ENCODE data around the gene IL18RAP.

Gene IL18RAP

DNA sequence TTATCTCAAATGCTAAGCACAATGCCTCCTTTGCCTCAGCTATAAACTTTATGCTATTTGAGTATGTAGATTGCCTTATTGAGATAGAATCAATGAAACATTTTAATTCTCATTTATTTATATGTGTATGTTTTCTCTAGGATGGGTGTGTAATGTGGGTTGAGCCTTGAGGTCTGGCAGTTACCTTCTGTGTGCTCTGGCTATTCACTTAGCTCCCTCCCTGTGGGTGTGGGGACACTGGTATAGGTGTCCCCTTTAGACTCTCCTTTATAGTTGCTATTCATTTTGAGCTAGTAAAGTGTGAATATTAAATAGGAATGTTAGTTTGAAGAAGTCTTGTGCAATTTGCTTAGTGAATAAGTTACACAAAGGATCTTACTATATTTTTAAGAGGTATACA, 51.8 kb downstream of the IL18RAP start:
- H2BK5ac ChIP-seq (ENCODE audit: low read length), result no peak overlapping the region
- H3K9ac ChIP-seq (ENCODE audit: low read depth, low read length, poor library complexity), result no peak overlapping the region
- no peak overlapping the region for H2BK120ac ChIP-seq (ENCODE audit: low read depth, low read length)
- H2AK5ac ChIP-seq (ENCODE audit: low read depth, low read length), result no peak overlapping the region
- no peak for DNase-seq (ENCODE audit: low spot score)
- H4K91ac ChIP-seq (ENCODE audit: low read depth, low read length, poor library complexity), result no peak overlapping the region
- no peak overlapping the region for H3K4ac ChIP-seq (ENCODE audit: low read length)
- no peak overlapping the region for H3K4me3 ChIP-seq (ENCODE audit: low read length in 2 of 2)
- H3K79me1 ChIP-seq (ENCODE audit: low read depth, low read length), result no peaks in the 10 kb centered on the region
- no peak overlapping the region for H2AFZ ChIP-seq (ENCODE audit: low read length)
- no peak overlapping the region for H3K4me2 ChIP-seq (ENCODE audit: insufficient read depth, low read length, poor library complexity, severe bottlenecking)
- H3K18ac ChIP-seq (ENCODE audit: low read length), result no peak overlapping the region
- no peaks in the 10 kb centered on the region for H3K4me1 ChIP-seq (ENCODE audit: control insufficient read depth in 2 of 2, insufficient read depth in 1 of 2, low read depth in 1 of 2, low read length in 2 of 2)
- no peak overlapping the region for H3K27ac ChIP-seq (replicated peaks; ENCODE audit: low read length)
- no peak overlapping the region for H2BK15ac ChIP-seq (ENCODE audit: low read length)
- H2BK12ac ChIP-seq (ENCODE audit: low read length), result no peak overlapping the region
- H3K14ac ChIP-seq (ENCODE audit: low read length), result no peak overlapping the region
- H3K9me3 ChIP-seq (replicated peaks in 1 of 2; ENCODE audit: control insufficient read depth in 2 of 2, insufficient read depth in 1 of 2, low read depth in 1 of 2, low read length in 2 of 2), result no peaks in the 10 kb centered on the region
- H3K23ac ChIP-seq (ENCODE audit: low read depth, low read length, poor library complexity), result no peak overlapping the region
- no peak overlapping the region for H4K8ac ChIP-seq (ENCODE audit: low read depth, low read length)
- H3K27me3 ChIP-seq (ENCODE audit: control insufficient read depth in 3 of 3, insufficient read depth in 3 of 3, low read depth in 1 of 3, low read length in 3 of 3), result no peaks in the 10 kb centered on the region
- H3K36me3 ChIP-seq (replicated peaks in 1 of 2; ENCODE audit: control insufficient read depth in 2 of 2, insufficient read depth in 2 of 2, low read length in 2 of 2), result no peaks in the 10 kb centered on the region

DNA sequence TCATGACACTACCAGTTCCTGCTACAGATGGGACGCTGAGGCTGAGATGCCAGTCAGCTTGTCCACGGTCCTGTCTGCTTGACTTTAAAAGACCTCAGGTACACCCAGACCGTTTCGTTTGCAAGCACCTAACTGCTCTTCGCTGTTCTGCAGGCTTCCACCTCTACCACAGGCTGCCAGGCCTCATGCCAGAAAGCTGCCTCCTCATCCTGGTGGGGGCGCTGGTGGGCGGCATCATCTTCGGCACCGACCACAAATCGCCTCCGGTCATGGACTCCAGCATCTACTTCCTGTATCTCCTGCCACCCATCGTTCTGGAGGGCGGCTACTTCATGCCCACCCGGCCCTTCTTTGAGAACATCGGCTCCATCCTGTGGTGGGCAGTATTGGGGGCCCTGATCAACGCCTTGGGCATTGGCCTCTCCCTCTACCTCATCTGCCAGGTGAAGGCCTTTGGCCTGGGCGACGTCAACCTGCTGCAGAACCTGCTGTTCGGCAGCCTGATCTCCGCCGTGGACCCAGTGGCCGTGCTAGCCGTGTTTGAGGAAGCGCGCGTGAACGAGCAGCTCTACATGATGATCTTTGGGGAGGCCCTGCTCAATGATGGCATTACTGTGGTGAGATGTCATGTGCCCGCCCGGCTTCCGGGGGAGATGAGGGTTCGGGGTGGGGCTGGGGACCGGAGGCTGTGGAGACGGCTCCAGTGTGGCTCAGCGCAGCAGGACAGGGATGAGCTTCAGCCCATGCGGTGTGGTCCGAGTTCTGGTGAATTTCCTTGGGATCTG, 55.9 kb downstream of the IL18RAP start:
- H3K4ac ChIP-seq (ENCODE audit: low read length), result no peak overlapping the region
- H2BK120ac ChIP-seq (ENCODE audit: low read depth, low read length), result no peak overlapping the region
- no peak overlapping the region for H3K4me3 ChIP-seq (ENCODE audit: low read length in 2 of 2)
- H2BK15ac ChIP-seq (ENCODE audit: low read length), result no peak overlapping the region
- H2BK12ac ChIP-seq (ENCODE audit: low read length), result no peak overlapping the region
- no peaks in the 10 kb centered on the region for H3K9me3 ChIP-seq (replicated peaks in 1 of 2; ENCODE audit: control insufficient read depth in 2 of 2, insufficient read depth in 1 of 2, low read depth in 1 of 2, low read length in 2 of 2)
- peak overlapping the region; percentile 83 for H3K18ac ChIP-seq (ENCODE audit: low read length)
- WGBS, 2 donors (ENCODE audit: extremely low coverage in 2 of 2, insufficient read length in 2 of 2, insufficient replicate concordance in 1 of 2), result no CpG with 5 or more reads among the region's 36 CpGs
- peak overlapping the region; percentile 19 for H2BK5ac ChIP-seq (ENCODE audit: low read length)
- no peaks in the 10 kb centered on the region for H3K27me3 ChIP-seq (ENCODE audit: control insufficient read depth in 3 of 3, insufficient read depth in 3 of 3, low read depth in 1 of 3, low read length in 3 of 3)
- DNase-seq (ENCODE audit: low spot score), result no peak
- H3K36me3 ChIP-seq (replicated peaks in 1 of 2; ENCODE audit: control insufficient read depth in 2 of 2, insufficient read depth in 2 of 2, low read length in 2 of 2), result no peaks in the 10 kb centered on the region
- no peak overlapping the region for H3K4me2 ChIP-seq (ENCODE audit: insufficient read depth, low read length, poor library complexity, severe bottlenecking)
- H3K9ac ChIP-seq (ENCODE audit: low read depth, low read length, poor library complexity), result no peak overlapping the region
- no peak overlapping the region for H4K91ac ChIP-seq (ENCODE audit: low read depth, low read length, poor library complexity)
- H4K8ac ChIP-seq (ENCODE audit: low read depth, low read length), result no peak overlapping the region
- H3K27ac ChIP-seq (replicated peaks; ENCODE audit: low read length), result no peak overlapping the region
- H3K4me1 ChIP-seq (ENCODE audit: control insufficient read depth in 2 of 2, insufficient read depth in 1 of 2, low read depth in 1 of 2, low read length in 2 of 2), result no peaks in the 10 kb centered on the region
- H3K23ac ChIP-seq (ENCODE audit: low read depth, low read length, poor library complexity), result peak overlapping the region; percentile 34
- H2AFZ ChIP-seq (ENCODE audit: low read length), result no peak overlapping the region
- no peaks in the 10 kb centered on the region for H3K79me1 ChIP-seq (ENCODE audit: low read depth, low read length)
- H3K14ac ChIP-seq (ENCODE audit: low read length), result no peak overlapping the region
- H2AK5ac ChIP-seq (ENCODE audit: low read depth, low read length), result peak overlapping the region; percentile 26

DNA sequence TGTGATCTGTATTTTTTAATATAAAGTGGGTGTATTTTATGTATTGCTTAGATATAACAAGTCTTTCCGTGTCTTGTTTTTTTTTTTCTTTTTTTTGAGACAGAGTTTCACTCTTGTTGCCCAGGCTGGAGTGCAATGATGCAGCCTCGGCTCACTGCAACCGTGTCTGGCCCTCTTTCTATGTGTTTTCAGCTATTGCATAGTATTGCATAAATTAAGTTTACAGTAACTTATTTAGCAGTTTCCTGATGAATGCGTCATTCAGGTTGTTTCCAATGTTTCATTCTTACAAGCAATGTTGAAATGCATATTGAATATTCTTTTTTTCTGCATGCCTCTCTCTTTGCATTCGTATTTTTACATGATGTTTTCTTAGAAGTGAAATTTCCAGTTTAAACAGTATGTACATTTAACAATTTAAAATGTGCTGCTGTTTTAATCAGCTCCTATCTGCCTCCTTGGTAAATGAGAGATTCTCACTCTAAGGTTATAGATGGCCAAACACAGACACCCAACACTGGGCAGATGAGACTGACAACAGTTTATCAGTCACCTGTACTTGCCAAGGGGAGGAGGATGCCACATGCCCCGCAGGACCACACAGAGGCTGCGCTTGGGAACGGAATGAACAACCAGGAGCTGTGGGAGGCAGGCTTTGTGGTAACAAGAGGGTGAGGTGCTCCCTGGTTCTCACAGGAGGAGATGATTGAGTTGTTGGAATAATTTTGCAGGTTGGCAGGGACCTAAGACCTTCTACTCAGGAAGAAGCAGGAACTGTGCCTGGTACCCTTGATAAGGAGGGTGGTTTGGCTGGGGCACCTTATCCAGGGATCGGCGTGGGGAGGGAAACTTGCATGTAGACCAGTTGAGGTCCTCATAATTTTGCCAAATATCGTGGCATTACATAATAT, 57.6 kb downstream of the IL18RAP start:
- H3K27ac ChIP-seq (replicated peaks; ENCODE audit: low read length), result no peak overlapping the region
- no peaks in the 10 kb centered on the region for H3K79me1 ChIP-seq (ENCODE audit: low read depth, low read length)
- H3K4me2 ChIP-seq (ENCODE audit: insufficient read depth, low read length, poor library complexity, severe bottlenecking), result no peak overlapping the region
- H3K36me3 ChIP-seq (replicated peaks in 1 of 2; ENCODE audit: control insufficient read depth in 2 of 2, insufficient read depth in 2 of 2, low read length in 2 of 2), result no peaks in the 10 kb centered on the region
- WGBS, 2 donors (ENCODE audit: extremely low coverage in 2 of 2, insufficient read length in 2 of 2, insufficient replicate concordance in 1 of 2), result no CpG with 5 or more reads among the region's 11 CpGs
- H2AK5ac ChIP-seq (ENCODE audit: low read depth, low read length), result no peak overlapping the region
- no peak overlapping the region for H4K8ac ChIP-seq (ENCODE audit: low read depth, low read length)
- no peaks in the 10 kb centered on the region for H3K27me3 ChIP-seq (ENCODE audit: control insufficient read depth in 3 of 3, insufficient read depth in 3 of 3, low read depth in 1 of 3, low read length in 3 of 3)
- no peak overlapping the region for H2BK5ac ChIP-seq (ENCODE audit: low read length)
- no peaks in the 10 kb centered on the region for H3K4me1 ChIP-seq (ENCODE audit: control insufficient read depth in 2 of 2, insufficient read depth in 1 of 2, low read depth in 1 of 2, low read length in 2 of 2)
- no peak overlapping the region for H4K91ac ChIP-seq (ENCODE audit: low read depth, low read length, poor library complexity)
- no peak overlapping the region for H2BK120ac ChIP-seq (ENCODE audit: low read depth, low read length)
- no peak overlapping the region for H3K4ac ChIP-seq (ENCODE audit: low read length)
- H3K9me3 ChIP-seq (replicated peaks in 1 of 2; ENCODE audit: control insufficient read depth in 2 of 2, insufficient read depth in 1 of 2, low read depth in 1 of 2, low read length in 2 of 2), result no peaks in the 10 kb centered on the region
- no peak for DNase-seq (ENCODE audit: low spot score)
- no peak overlapping the region for H2AFZ ChIP-seq (ENCODE audit: low read length)
- H2BK12ac ChIP-seq (ENCODE audit: low read length), result no peak overlapping the region
- no peak overlapping the region for H3K9ac ChIP-seq (ENCODE audit: low read depth, low read length, poor library complexity)
- H3K14ac ChIP-seq (ENCODE audit: low read length), result no peak overlapping the region
- H2BK15ac ChIP-seq (ENCODE audit: low read length), result no peak overlapping the region
- no peak overlapping the region for H3K23ac ChIP-seq (ENCODE audit: low read depth, low read length, poor library complexity)
- H3K18ac ChIP-seq (ENCODE audit: low read length), result no peak overlapping the region
- no peak overlapping the region for H3K4me3 ChIP-seq (ENCODE audit: low read length in 2 of 2)

GRCh38 chr2:102481931-102482330, 59.0 kb downstream of the IL18RAP start:
- Histone ChIP-seq H4K8ac (ENCODE audit: low read depth, low read length) (no peak overlapping the region), H3K4me2 (ENCODE audit: insufficient read depth, low read length, poor library complexity, severe bottlenecking) (no peak overlapping the region)
- no CpG with 5 or more reads among the region's 7 CpGs for WGBS, 2 donors (ENCODE audit: extremely low coverage in 2 of 2, insufficient read length in 2 of 2, insufficient replicate concordance in 1 of 2)

More at GRCh38 chr2:102481931-102482330, 59.0 kb downstream of the IL18RAP start:
- Histone ChIP-seq H3K18ac (ENCODE audit: low read length) (no peak overlapping the region), H3K9ac (ENCODE audit: low read depth, low read length, poor library complexity) (no peak overlapping the region), H3K79me1 (ENCODE audit: low read depth, low read length) (no peaks in the 10 kb centered on the region), H3K14ac (ENCODE audit: low read length) (no peak overlapping the region), H3K36me3 (replicated peaks in 1 of 2; ENCODE audit: control insufficient read depth in 2 of 2, insufficient read depth in 2 of 2, low read length in 2 of 2) (no peaks in the 10 kb centered on the region), H3K23ac (ENCODE audit: low read depth, low read length, poor library complexity) (no peak overlapping the region), H3K4ac (ENCODE audit: low read length) (no peak overlapping the region), H2AFZ (ENCODE audit: low read length) (no peak overlapping the region), H3K9me3 (replicated peaks in 1 of 2; ENCODE audit: control insufficient read depth in 2 of 2, insufficient read depth in 1 of 2, low read depth in 1 of 2, low read length in 2 of 2) (no peaks in the 10 kb centered on the region), H3K27ac (replicated peaks; ENCODE audit: low read length) (no peak overlapping the region), H2AK5ac (ENCODE audit: low read depth, low read length) (no peak overlapping the region), H2BK5ac (ENCODE audit: low read length) (no peak overlapping the region), H3K4me3 (ENCODE audit: low read length in 2 of 2) (no peak overlapping the region), H2BK12ac (ENCODE audit: low read length) (no peak overlapping the region), H3K4me1 (ENCODE audit: control insufficient read depth in 2 of 2, insufficient read depth in 1 of 2, low read depth in 1 of 2, low read length in 2 of 2) (no peaks in the 10 kb centered on the region), H2BK120ac (ENCODE audit: low read depth, low read length) (no peak overlapping the region), H2BK15ac (ENCODE audit: low read length) (no peak overlapping the region), H4K91ac (ENCODE audit: low read depth, low read length, poor library complexity) (no peak overlapping the region), H3K27me3 (ENCODE audit: control insufficient read depth in 3 of 3, insufficient read depth in 3 of 3, low read depth in 1 of 3, low read length in 3 of 3) (no peaks in the 10 kb centered on the region)
- no peak for DNase-seq (ENCODE audit: low spot score)

Data from neuronal stem cell (in vitro differentiated cells).